Measurements from ENCODE around the gene GAS6.
"Not testable (repeated sequence)": the region's sequence is repeated elsewhere in the genome, so short reads cannot be mapped to it uniquely, and the experiment has no call there.

Gene GAS6

GRCh38 chr13:113863524-113864272 lies at the start of gene GAS6:
GAS6 (minus strand) TSS chr13:113864076; CDS start chr13:113863920, 156 bp downstream.
- DNase-seq (ENCODE audit: low read depth in 2 of 2), result no peak

GRCh38 chr13:113913408-113913807 lies 49.5 kb upstream of the GAS6 start:
- DNase-seq (ENCODE audit: low read depth in 2 of 2), result not testable (repeated sequence)

- DNase-seq (ENCODE audit: low read depth in 2 of 2), result no peak
Observed at GRCh38 chr13:113912596-113912995, 48.7 kb upstream of the GAS6 start.

GRCh38 chr13:113907635-113908617 lies 44.0 kb upstream of the GAS6 start:
- DNase-seq (ENCODE audit: low read depth in 2 of 2), result no peak

GRCh38 chr13:113906571-113906970 lies 42.7 kb upstream of the GAS6 start:
- DNase-seq (ENCODE audit: low read depth in 2 of 2), result no peak

- DNase-seq (ENCODE audit: low read depth in 2 of 2), result no peak
Observed at GRCh38 chr13:113905942-113906341, 42.1 kb upstream of the GAS6 start.

- no peak for DNase-seq (ENCODE audit: low read depth in 2 of 2)
Observed at GRCh38 chr13:113905018-113905417, 41.1 kb upstream of the GAS6 start.

- peak in 1 of 2 donors; percentile 15 for DNase-seq (ENCODE audit: low read depth in 2 of 2)
Observed at GRCh38 chr13:113904411-113904810, 40.5 kb upstream of the GAS6 start.

- no peak for DNase-seq (ENCODE audit: low read depth in 2 of 2)
Observed at GRCh38 chr13:113903912-113904311, 40.0 kb upstream of the GAS6 start.

GRCh38 chr13:113902986-113903775 lies 39.3 kb upstream of the GAS6 start:
- DNase-seq (ENCODE audit: low read depth in 2 of 2), result no peak

- DNase-seq (ENCODE audit: low read depth in 2 of 2), result no peak
Observed at GRCh38 chr13:113902481-113902880, 38.6 kb upstream of the GAS6 start.

- no peak for DNase-seq (ENCODE audit: low read depth in 2 of 2)
Observed at GRCh38 chr13:113901642-113902041, 37.8 kb upstream of the GAS6 start.

GRCh38 chr13:113901231-113901630 lies 37.4 kb upstream of the GAS6 start:
- DNase-seq (ENCODE audit: low read depth in 2 of 2), result no peak

- no peak for DNase-seq (ENCODE audit: low read depth in 2 of 2)
Observed at GRCh38 chr13:113900646-113901045, 36.8 kb upstream of the GAS6 start.

GRCh38 chr13:113898391-113898790 lies 34.5 kb upstream of the GAS6 start:
- no peak for DNase-seq (ENCODE audit: low read depth in 2 of 2)

- DNase-seq (ENCODE audit: low read depth in 2 of 2), result no peak
Observed at GRCh38 chr13:113897966-113898365, 34.1 kb upstream of the GAS6 start.

- DNase-seq (ENCODE audit: low read depth in 2 of 2), result no peak
Observed at GRCh38 chr13:113897161-113897560, 33.3 kb upstream of the GAS6 start.

GRCh38 chr13:113895436-113895835 lies 31.6 kb upstream of the GAS6 start:
- no peak for DNase-seq (ENCODE audit: low read depth in 2 of 2)

GRCh38 chr13:113890774-113891480 lies 27.1 kb upstream of the GAS6 start:
- no peak for DNase-seq (ENCODE audit: low read depth in 2 of 2)

- DNase-seq (ENCODE audit: low read depth in 2 of 2), result no peak
Observed at GRCh38 chr13:113889467-113889866, 25.6 kb upstream of the GAS6 start.

GRCh38 chr13:113888701-113889330 lies 24.9 kb upstream of the GAS6 start:
- no peak for DNase-seq (ENCODE audit: low read depth in 2 of 2)

All from stimulated activated CD4-positive, alpha-beta T cell treated with anti-CD3 and anti-CD28 coated beads, Interleukin-1b, Interleukin-23, amount 100 ng/mL, for 4 hours (primary cell).